Stimulated activated CD8-positive, alpha-beta memory T cell treated with anti-CD3 and anti-CD28 coated beads, Interleukin-7, amount 100 ng/mL, for 4 hours (primary cell): ENCODE results near the gene DGKZ.

Experiments used
- DNase-seq, 2 donors: peaks; one replicate each; pipeline ENCODE4 v3.0.0-alpha.2; 2020; ENCODE audit warnings: low read depth in 2 of 2

DGKZ gene

DNA sequence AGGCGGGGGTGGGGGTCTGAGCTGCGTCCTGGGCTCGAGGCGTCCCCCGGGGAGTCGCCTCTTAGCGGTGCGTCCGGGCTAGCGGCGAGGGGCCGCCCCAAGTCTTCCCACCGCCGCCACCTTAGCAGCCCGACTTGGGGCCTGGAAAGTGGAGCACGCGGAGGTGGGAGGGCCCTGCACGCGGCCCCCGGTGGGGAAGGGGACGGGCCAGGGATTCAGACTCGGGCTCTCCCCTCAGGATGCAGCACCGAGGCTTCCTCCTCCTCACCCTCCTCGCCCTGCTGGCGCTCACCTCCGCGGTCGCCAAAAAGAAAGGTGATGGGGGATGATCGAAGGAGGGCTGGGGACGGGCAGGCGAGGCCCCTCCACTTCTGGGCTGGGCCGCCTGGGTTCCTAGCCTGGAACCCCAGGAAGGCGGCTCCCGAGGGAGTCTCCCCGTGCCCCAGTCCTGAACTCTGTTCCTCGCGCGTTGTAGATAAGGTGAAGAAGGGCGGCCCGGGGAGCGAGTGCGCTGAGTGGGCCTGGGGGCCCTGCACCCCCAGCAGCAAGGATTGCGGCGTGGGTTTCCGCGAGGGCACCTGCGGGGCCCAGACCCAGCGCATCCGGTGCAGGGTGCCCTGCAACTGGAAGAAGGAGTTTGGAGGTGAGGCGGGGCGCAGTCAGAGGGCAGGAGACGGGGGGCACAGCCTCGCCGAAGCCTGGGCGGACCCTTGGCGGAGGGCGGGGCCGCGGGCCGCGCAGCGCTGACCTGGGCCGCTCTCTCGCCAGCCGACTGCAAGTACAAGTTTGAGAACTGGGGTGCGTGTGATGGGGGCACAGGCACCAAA lies 34.8 kb downstream of the DGKZ start:
- no peak for DNase-seq

DNA sequence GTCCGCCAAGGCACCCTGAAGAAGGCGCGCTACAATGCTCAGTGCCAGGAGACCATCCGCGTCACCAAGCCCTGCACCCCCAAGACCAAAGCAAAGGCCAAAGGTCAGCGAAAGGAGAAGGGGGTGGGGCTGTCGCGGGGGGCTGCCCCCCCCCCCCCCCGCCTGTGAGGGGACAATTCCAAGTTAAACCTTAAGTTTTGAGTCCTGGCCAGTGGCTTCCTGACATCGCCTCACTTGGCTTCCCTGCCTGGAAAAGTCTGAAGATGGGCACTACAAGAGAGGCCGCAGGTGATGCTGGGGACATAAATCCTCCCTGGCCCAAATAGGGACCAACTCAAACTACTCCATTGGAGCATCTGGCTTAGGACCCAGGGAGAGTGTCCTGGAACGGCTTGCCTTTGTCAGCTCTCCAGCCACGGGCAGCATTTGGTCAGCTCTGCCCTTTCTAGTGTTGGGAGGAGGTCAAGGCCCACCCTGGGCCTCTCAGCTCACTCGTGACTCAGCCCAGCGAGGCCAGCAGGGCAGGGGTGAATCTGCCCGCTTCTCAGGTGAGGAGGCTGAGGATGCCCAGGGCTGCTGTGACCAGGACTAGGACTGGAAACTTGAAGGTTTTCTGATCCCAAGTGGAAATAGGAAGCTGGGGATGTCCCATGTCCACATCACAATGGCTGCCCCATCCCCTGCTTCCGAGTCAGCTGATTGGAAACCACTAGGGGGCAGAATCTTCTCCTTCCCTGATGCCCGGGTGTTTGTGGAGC lies 35.6 kb downstream of the DGKZ start:
- no peak for DNase-seq

DNA sequence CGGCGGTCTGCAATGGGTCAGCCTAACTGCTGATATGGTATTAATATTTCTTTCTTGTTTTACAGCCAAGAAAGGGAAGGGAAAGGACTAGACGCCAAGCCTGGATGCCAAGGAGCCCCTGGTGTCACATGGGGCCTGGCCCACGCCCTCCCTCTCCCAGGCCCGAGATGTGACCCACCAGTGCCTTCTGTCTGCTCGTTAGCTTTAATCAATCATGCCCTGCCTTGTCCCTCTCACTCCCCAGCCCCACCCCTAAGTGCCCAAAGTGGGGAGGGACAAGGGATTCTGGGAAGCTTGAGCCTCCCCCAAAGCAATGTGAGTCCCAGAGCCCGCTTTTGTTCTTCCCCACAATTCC lies 36.1 kb downstream of the DGKZ start:
- DNase-seq: no peak

DNA sequence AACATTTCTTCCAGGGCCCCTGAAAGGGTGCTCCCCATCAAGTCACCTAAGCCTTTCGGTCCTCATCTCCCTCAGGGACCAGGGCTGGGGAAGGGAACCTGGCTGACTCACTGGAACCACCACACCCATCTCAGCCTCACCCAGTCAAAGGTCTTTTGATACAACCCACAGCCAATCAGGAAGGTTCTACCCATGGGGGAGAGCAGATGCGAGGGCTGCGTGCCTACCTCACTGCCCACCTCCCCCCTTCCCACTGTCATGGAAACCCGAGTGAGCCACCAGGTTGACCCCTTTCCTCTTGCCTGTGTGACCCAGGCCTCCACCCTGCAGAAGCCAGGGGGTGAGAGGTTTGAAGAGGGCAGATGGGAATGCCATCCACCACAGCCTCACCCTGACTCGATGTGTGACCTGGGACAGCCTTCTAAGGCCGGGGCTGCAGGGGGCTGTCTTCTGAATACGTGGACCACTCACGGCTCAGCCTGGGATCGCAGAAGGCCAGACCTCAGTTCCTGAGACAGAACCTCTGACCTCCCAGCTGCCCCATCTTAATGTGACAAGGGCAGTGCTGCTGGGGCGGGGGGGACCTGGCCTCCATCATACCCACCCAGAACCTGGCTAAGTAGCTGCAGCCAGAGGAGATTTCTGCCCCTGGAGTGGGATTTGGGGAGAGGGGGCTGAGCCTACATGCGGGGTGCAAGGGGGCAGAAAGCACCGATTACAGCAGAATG lies 36.9 kb downstream of the DGKZ start:
- DNase-seq: no peak

DNA sequence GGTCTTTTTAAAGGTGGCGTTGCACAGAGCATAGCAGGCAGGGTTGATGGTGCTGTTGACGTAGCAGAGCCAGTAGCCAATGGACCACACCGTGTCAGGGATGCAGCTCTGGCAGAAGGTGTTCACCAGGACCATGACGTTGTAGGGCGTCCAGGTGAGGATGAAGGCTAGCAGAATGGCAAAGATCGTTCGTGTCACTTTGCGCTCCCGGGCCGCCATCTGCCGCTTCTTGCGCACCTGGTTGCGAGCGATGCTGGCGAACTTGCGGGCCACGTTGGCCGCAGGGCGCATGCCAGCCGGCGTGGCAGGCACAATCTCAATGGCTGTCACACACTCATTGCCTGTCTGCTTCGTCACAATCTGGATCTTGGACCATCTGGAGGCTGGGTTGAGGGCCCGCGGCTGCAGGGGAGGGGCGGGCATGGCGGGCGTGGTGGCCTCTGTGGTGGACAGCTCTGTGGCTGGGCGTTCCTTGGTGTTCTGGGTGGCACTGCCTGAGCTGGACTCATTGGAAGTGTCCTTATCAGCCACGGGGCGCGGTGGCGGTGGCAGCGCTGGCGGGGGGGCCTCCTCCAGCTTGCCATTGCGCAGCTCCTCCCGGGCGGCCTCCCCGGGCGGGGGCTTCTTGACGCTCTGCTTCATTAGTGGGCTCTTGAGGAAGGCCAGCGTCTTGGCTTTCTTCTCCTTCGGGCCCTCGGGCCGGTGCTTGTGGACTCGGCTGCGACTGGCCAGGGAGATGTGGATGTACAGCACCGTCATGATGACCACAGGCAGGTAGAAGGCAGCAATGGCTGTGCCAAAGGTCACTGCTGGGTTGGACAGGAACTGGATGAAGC lies 38.1 kb downstream of the DGKZ start:
- no peak for DNase-seq

DNA sequence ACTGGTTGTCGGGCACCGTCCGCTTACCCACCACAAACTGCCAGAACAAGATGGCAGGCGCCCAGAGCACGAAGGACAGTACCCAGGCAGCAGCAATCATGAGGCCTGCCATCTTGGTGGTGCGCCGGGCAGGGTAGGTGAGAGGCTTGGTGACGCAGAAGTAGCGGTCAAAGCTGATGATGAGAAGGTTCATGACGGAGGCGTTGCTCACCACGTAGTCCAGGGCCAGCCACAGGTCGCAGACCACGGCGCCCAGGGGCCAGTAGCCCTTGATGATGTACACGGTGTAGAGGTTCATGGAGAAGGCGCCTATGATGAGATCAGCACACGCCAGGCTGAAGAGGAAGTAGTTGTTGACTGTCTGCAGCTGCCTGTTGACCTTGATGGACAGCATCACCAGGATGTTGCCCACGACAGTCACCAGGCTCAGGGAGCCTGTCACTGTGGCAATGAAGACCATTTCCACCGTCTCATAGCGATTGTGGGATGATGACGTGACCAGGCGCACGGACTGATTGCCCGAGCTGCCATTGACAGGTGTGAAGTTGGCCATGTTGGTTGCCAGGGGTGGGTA lies 38.8 kb downstream of the DGKZ start:
- no peak for DNase-seq

DNA sequence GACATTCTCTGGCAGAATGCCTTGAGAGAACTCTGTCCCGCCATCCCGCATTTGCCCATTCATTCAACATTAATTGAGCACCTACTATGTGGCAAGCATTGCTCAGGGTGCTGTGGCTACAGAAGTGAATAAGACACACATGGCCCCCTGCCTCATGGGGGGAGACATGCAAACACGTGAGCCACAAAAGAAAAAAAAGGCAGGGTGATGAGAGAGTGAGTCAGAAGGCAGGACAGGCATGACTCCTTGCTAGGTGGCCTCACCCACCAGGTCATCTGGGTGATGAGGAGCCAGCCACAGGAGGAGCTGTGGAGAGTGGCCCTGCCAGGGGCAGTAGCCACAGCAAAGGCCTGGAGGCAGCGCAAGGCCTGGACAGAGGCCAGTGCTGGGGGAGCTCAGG lies 39.4 kb downstream of the DGKZ start:
- no peak for DNase-seq

DNA sequence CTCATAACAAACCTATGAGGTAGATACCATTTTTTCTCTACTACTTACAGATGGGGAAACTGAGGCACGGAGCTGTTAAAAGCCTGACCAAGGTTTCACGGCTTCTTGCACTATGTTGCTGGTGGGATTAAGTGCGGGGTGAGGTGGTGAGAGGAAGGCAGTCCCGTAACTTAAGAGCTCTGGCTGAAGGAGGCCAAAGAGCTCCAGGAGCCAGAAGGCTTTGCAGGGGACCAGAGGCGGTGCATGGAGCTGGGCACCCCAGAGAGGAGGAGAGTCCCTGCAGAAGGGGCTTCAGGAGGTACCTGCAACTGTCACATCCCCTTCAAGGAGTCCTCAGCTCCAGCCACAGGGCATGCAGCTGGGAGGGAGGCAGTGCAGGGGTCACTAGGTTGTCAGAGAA lies 40.2 kb downstream of the DGKZ start:
- no peak for DNase-seq

DNA sequence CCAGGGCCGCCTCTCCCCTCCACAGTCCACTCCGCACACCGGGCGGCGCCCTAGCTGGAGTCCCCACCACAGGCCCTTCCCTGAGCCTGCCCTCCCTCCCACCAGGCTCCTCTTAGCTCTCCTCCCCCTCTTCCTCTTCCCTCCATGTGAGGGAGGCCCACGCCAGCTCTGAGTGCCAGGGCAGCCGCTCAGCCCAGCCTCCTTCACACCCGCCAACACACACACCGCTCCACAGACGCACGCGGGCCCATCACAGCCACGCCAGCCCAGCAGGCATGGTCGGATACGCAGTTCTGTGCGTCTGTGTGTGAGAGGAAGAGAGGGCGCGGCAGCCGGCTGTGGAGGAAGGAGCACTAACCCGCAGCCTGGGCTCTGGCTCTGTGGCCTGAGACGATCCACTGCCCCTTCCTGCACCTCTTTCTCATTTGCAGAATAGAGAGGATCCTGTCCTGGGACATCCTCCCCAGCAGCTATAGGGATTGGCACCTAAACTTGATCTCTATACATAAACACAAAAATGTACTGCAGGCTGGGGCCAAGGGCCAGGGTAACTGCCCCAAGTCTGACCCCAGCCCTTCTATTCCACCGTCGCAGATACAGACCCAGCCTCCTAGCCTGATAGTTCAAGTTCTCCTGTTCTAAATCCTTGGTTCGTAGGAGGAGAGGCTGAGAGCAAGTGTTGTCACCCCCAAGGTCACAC lies 40.8 kb downstream of the DGKZ start:
- no peak for DNase-seq

DNA sequence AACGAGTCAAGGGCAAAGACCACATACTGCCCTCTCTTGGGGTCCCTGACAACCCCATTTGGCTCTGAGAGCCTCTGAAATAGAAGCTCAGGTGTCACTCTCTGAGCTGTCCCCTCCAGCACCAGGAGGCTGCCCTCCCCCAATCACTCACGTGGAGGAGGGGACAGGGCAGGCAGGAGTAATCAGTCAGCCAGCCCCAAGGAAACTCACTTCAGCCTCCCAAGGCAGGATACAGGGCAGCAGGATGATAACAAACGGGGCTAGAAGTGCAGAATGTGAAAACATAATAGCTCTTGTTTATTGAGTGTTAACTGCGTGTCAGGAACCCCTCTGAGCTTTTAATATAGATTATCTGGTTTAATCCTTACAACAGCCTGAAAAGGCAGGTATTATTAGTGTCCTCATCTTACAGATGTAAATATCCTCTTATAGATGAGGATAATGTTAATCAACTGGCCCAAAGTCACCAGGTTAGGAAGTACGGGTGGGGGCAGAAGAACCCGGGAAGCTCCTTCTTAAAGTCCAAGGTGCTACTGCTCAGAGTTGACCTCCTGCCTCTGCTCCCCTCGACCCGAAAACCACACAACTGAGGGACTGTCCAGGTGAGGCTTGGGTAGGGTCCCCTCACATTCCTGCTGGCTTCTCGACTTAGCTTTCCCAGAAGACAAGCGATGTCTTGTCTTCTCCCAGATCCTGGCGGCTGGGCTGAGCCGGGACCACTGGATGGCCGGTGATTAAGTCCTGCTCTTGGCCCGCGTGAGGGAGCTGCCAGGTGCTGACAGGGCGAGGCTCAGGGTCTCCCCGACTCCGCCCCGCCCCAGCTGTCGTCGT lies 41.6 kb downstream of the DGKZ start:
- no peak for DNase-seq

DNA sequence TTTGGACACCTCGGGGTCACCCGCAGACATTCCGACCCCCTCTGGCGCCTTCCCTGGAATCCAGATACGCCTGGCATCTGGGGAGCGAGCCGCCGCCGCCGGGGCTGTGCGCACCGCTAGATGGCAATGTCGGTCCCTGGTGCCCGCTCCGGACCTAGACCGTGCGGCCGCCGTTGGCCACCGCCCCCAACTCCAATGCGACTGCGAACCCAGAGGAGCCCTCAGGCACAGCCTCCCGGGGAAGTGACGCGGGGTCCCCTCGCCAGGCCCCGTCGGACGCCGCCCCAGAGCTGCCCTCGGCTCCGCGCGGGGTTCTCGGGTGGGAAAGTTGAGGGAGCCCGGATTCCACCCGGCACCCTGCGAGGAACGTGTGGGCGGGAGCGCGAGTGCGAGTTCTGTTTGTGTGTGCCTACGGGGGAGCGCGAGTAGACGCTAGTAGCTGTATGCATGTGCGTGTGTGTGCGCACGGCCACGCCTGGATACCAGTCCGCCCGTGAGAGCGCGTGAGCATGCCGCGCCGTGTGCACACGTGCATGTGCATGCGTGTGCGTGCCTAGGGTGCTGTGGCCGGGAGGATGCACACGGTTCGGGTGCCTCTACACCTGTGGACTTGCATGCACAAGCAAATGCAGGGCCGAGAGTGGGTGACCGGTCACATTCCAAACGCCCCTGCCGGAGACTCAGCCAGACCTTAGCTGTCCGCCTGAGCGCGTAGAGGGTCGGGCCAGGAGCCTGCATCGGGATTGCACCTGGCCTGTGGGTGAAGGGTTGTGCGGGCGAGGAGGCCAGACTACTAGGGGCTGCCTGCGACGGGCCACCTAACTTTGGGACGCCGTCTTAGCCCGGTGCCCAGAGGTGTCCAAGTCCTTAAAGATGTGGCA lies 42.4 kb downstream of the DGKZ start:
- DNase-seq: no peak

DNA sequence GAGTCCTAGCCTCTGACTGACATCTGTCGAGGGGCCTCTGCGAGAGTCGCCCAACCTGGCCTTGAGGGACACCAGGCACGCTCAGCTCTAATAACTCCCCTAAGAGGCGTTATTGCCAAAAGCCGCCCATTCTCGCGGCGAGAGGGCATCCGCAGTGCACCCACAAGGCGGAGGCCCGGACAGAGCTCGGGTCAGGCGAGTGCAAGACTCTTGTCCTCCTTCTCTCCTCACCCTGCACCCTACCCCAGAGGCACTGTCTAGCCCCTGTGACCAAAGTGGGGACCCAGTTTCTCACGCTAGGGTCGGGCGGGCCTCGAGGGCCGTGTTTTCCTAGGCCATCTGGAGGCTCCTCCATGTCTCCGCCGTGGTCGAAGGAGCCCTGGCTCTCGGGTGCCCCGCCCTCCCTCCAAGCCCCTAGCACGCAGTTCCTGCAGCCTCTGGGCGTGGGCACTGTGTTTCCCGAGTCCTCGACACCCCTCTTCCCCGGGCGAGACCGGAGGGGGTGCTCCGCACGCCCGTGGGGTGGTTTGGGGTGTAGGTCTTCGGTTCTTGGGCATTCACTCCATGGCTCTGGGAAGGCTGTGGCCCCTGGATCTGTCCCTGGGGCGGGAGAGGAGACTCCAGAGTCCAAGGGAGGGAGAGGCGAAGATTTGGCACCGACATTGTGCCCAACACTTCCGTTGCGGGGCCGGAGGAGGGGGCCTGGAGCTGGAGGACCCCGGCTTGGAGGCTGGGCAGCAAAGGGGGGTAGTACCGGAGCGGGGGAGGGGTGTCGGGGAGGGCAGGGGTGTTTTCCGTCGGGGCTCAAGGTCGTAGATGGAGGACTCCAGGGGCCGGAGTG lies 43.3 kb downstream of the DGKZ start:
- DNase-seq: no peak

DNA sequence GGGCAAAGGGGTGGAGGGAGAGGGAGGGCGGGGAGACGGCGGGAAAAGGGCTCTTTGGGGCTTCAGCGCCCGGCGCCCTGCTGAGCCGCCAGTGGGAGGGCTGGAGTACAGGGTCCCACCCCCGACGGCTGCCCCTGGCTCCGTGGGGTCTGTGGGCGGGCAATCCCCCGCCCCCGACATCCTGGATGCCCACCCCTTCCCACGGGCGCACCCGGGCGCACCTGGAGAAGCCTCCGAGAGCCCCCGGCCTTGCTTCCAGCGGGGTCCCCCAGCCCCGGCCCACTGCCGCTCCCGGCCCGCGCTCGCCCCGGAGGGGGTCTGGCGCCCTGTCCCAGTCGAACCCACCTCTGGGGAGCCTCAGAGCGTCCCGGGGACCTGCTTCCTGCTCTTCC lies 43.9 kb downstream of the DGKZ start:
- DNase-seq: no peak

DNA sequence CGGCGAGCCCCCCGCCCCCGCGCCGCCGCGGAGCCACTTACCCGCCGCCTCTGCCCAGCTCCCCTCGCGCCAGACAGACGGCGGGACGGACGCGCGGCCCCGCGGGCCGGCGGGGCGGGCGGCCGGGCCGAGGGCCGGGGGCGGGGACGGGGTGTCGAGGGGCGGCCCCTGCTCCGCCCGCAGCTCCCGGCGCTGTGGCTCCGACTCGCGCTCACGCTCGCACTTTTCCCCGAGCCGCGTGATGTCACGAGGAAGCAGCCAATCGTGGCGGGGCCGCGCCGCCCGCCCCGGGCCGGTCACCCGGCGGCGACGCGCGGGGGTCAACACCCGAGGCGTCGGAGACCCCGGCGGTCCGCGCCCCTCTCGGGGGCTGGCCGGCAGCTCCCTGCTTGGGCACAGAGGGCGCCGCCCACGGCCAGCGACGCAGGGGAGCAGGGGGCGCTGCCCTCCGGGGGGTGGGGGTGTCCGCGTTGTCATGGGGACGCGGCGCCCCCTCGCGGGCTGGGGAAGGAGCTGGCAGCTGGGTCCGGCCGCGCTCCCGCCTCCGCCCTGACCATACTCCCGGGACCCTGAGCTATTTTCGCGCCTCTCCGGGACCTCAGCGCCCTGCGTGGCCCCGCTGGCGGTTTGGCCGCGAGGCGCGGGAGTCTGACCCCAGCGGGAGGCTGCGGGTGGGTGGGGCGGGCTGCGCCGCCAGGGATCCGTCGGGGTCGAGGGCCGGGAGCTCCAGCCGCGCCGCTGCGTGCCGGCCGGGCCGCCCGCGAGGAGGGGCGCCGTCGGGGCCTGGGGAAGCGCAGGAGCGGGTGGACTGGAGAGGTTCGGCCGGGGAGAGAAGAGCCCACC lies 44.5 kb downstream of the DGKZ start, which contains the start of gene CHRM4:
Gene CHRM4 (minus strand): TSS at position 199 of the 843 bp plus-strand sequence. CDS start 5,219 bp downstream, outside the sequence.
- no peak for DNase-seq

DNA sequence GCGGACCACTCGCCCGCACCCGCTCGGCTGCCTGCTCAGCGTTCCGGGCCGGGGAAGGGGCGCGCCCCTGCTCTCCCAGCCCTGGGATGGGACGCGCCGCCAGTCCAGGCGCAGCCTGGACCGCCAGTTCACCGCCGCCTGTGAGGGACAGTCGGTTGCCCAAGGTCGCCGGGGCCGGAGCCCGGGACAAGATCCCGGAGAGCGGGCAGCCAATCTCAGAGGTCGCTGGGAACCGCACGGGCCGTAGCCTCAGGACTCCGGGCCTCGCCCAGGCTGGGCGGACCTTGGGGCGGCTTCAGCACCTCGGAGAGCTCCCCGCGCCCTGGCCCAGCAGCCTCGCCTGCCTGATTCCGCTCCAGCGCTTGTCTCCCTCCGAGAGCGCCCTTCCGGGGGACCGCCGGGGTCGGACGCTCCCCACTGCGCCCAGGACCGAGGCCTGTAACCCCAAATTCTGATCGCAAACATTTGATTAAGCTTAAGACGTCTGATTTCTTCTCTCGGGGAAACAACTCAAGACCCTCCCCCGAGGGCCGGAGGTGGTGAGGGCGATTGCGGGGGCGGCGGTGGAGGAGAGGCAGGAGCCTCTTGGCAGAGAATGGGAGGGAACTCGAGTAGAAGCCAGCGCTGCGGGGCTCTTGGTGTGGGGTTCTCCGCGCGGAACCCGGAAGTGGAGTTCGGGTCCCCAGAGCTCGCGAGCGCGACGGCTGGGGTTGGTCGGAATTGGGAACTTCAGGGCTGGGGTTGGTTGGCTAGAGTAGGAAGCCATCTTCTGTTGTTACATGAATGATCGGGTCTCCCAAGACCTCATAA lies 45.4 kb downstream of the DGKZ start:
- DNase-seq: peak; percentile 31 to 60

DNA sequence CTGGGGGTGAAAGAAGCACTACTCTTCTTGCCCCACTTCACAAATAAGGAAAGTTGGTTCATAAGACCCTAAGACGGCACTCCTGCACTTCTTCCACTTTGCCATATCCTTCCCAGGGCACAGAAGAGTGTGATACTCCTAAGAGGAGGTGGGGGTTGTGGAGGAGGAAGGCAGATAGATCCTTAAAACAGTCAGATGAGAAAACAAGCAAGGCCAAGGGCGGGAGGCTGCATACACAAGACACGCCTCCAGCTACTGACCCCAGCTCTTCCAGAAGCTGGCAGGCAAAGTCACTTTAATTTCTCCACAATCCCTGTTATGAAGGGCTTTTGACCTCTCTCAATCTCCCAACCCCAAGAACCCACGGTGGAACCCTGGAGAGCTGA lies 46.0 kb downstream of the DGKZ start:
- no peak for DNase-seq
